PC-9 (cell line): Measurements from ENCODE around the gene IFNLR1. TPM values are rescaled to one million over a fixed set of nuclear protein-coding genes. Genes with fewer than 3 reads are reported as not detected.

Experiments used
- Bru-seq: library from RNA; stranded (reverse); fragments of 400-500 nt; gene quantifications from one replicate; lab custom pipeline; 2021; lab: Mats Ljungman, UMichigan
- BruChase-seq, 2 experiments: library from RNA; stranded (reverse); fragments of 400-500 nt; gene quantifications; one replicate each; lab custom pipeline; 2021; lab: Mats Ljungman, UMichigan
- BruUV-seq: library from RNA; stranded (reverse); fragments of 400-500 nt; replicated peaks from 2 replicates; lab custom pipeline; 2021; lab: Mats Ljungman, UMichigan
- CTCF ChIA-PET: fragments of 300-600 bp; sonication (Branson Sonifier 250); formaldehyde crosslinking; loops from one replicate; lab custom pipeline; 2022; ENCODE audit warnings: antibody characterized with exemption; lab: Charles Lee
- POLR2A ChIA-PET: fragments of 300-600 bp; sonication (Branson Sonifier 250); formaldehyde crosslinking; loops from one replicate; lab custom pipeline; 2022; ENCODE audit warnings: antibody characterized with exemption; ENCODE audit not compliant: unreplicated experiment; lab: Charles Lee
- DNase-seq, 2 experiments: peaks; one replicate each; pipeline versions ENCODE4 v3.0.0 to v3.0.0-alpha.2; 2015 to 2022; ENCODE audit warnings: mixed read lengths in 1 of 2
- H2AFZ ChIP-seq: fragments of 200-600 bp; sonication (generic); 2 replicates; pipeline ENCODE4 v1.8.1; 2017; ENCODE audit warnings: antibody characterized with exemption
- H3F3A ChIP-seq: fragments of 200-600 bp; sonication (generic); 2 replicates; pipeline ENCODE4 v1.8.1; 2017; ENCODE audit warnings: antibody characterized with exemption, mild to moderate bottlenecking, low read depth; ENCODE audit not compliant: insufficient read depth
- H3K27ac ChIP-seq: fragments of 200-600 bp; sonication (generic); 2 replicates; pipeline ENCODE4 v1.6.1; 2016; ENCODE audit warnings: mixed run types
- H3K27me3 ChIP-seq: fragments of 200-600 bp; sonication (generic); 2 replicates; pipeline ENCODE4 v1.6.1; 2016; ENCODE audit warnings: low read depth, mixed run types; ENCODE audit not compliant: insufficient read depth
- H3K36me3 ChIP-seq: fragments of 200-600 bp; sonication (generic); 2 replicates; pipeline ENCODE4 v1.6.1; 2016; ENCODE audit warnings: low read depth, mixed run types
- H3K4me1 ChIP-seq: fragments of 200-600 bp; sonication (generic); replicated peaks from 2 replicates; pipeline ENCODE4 v1.6.1; 2016; ENCODE audit warnings: mixed run types; ENCODE audit not compliant: insufficient read depth
- H3K4me2 ChIP-seq: fragments of 200-600 bp; sonication (generic); 2 replicates; pipeline ENCODE4 v1.6.1; 2017; ENCODE audit warnings: mixed run types
- H3K4me3 ChIP-seq: fragments of 200-600 bp; sonication (generic); 2 replicates; pipeline ENCODE4 v1.6.1; 2016; ENCODE audit warnings: mixed run types
- H3K79me2 ChIP-seq: fragments of 200-600 bp; sonication (generic); 2 replicates; pipeline ENCODE4 v1.6.1; 2017; ENCODE audit warnings: low read depth, mixed run types
- H3K9me2 ChIP-seq: fragments of 200-600 bp; sonication (generic); 2 replicates; pipeline ENCODE4 v1.8.1; 2017; ENCODE audit warnings: mild to moderate bottlenecking; ENCODE audit not compliant: insufficient read depth
- H3K9me3 ChIP-seq: fragments of 200-600 bp; sonication (generic); 2 replicates; pipeline ENCODE4 v1.8.1; 2016; ENCODE audit warnings: low read depth; ENCODE audit not compliant: insufficient read depth
- H4K20me1 ChIP-seq: fragments of 200-600 bp; sonication (generic); 2 replicates; pipeline ENCODE4 v1.8.1; 2017; ENCODE audit not compliant: insufficient read depth
- CTCF ChIP-seq: fragments of 200-600 bp; sonication (generic); conservative IDR thresholded peaks from 2 replicates; pipeline ENCODE4 v1.6.1; 2017; ENCODE audit warnings: mixed run types, antibody characterized with exemption, mild to moderate bottlenecking, moderate library complexity
- EZH2 ChIP-seq: fragments of 200-600 bp; sonication (generic); IDR thresholded peaks from 2 replicates; pipeline ENCODE4 v1.8.0; 2017; ENCODE audit warnings: antibody characterized with exemption, low read depth
- intact Hi-C: fragments of 100-400 bp; cut with micrococcal nuclease; formaldehyde crosslinking; loops from one replicate; pipeline ENCODE4 v1.10.0; 2022; ENCODE audit not compliant: unreplicated experiment
- long read RNA-seq: library from polyadenylated mRNA; stranded (forward); transcript quantifications from one replicate; pipeline ENCODE4 v2.0.0, GENCODE V29; 2022
- total RNA-seq: library from RNA; stranded (reverse); gene quantifications from 2 replicates; pipeline ENCODE4 v1.2.3, GENCODE V29; 2021

IFNLR1 gene
- total RNA-seq (5.5 and 8.1 TPM in 2 replicates), Bru-seq, nascent RNA (percentile 52 among the genes with signal in this experiment), BruChase-seq, experiment 1, labeled RNA remaining after a 2-hour chase (percentile 60 among the genes with signal in this experiment), BruChase-seq, experiment 2, labeled RNA remaining after a 6-hour chase (percentile 53 among the genes with signal in this experiment)
- long read RNA-seq, full-length matches to known transcripts: 2 of 3 reads
- long read RNA-seq, partial matches to known transcripts: 1 of 3 reads
- long read RNA-seq, other reads (novel, unspliced or antisense): 0 of 3 reads

GRCh38 chr1:24186993-24187790 lies at the start of gene IFNLR1:
Gene IFNLR1 (minus strand): TSS chr1:24187289. CDS start chr1:24187248, 41 bp downstream.
- Histone ChIP-seq H3K79me2 (no peaks in the 10 kb centered on the region), H3K27me3 (no peaks in the 10 kb centered on the region), H3K9me2 (no peaks in the 10 kb centered on the region), H3K4me3 (peak within 1 kb of the TSS; percentile 73), H3K9me3 (no peaks in the 10 kb centered on the region), H3K4me1 (peaks cover 21% of the 10 kb centered on the region), H2AFZ (peak within 1 kb of the TSS; percentile 89), H4K20me1 (no peaks in the 10 kb centered on the region), H3K4me2 (peak within 1 kb of the TSS; percentile 84), H3K36me3 (no peaks in the 10 kb centered on the region), H3K27ac (peak within 1 kb of the TSS; percentile 37), H3F3A (peaks cover 19% of the 10 kb centered on the region)
- ChIA-PET POLR2A (interaction anchor here (0.6 to 0.7 kb wide), 4 partner anchors 16 to 291 kb away, joined by 3 to 20 read pairs (median 4); no protein-coding TSS in a partner anchor), CTCF (interaction anchor here (0.6 to 0.7 kb wide), 3 partner anchors 35 to 368 kb away, joined by 5 to 9 read pairs (median 6); partner anchors contain the start of gene IL22RA1)
- TSS peak; percentile 45 for BruUV-seq
- DNase-seq: peak; percentile 55 to 76
- intact Hi-C loops: loop anchor here (2.0 kb wide), 1 partner anchor 36 kb away; no protein-coding TSS in a partner anchor
- no peak for TF ChIP-seq CTCF
- no peak for TF ChIP-seq EZH2

- TF ChIP-seq CTCF: no peak
- no peak for TF ChIP-seq EZH2
- no peaks in the 10 kb centered on the region for H3K9me3 ChIP-seq
- no peaks in the 10 kb centered on the region for H3K36me3 ChIP-seq
- CTCF ChIA-PET: interaction anchor here (0.5 kb wide), 1 partner anchor 32 kb away, joined by 3 read pairs; no protein-coding TSS in a partner anchor
- BruUV-seq: no TSS peak
- H2AFZ ChIP-seq: 0 out of 2 replicates have a peak overlapping the region, but pooled peaks have one; percentile 48
- H3K9me2 ChIP-seq: no peaks in the 10 kb centered on the region
- no peaks in the 10 kb centered on the region for H3K27me3 ChIP-seq
- H3F3A ChIP-seq: peaks cover 11% of the 10 kb centered on the region; the same call in 1 of the 2 replicates
- H3K27ac ChIP-seq: peak overlapping the region; percentile 82
- no peaks in the 10 kb centered on the region for H4K20me1 ChIP-seq
- intact Hi-C loops: no loop called here
- no peaks in the 10 kb centered on the region for H3K79me2 ChIP-seq
- H3K4me1 ChIP-seq: peaks cover 22% of the 10 kb centered on the region
- POLR2A ChIA-PET: interaction anchor here (0.7 kb wide), 2 partner anchors 47 to 165 kb away, joined by 3 to 6 read pairs; no protein-coding TSS in a partner anchor
- H3K4me3 ChIP-seq: no peak overlapping the region
- DNase-seq: peak; percentile 30 to 62
- peak overlapping the region; percentile 61 for H3K4me2 ChIP-seq
Measured at GRCh38 chr1:24235921-24236788, 49.1 kb upstream of the IFNLR1 start.
